ENCODE data around the gene ZBTB16. TPM values are rescaled to one million over a fixed set of nuclear protein-coding genes. Genes with fewer than 3 reads are reported as not detected.

The ZBTB16 gene
- polyA plus RNA-seq, 1 donor: 0.93 TPM

DNA sequence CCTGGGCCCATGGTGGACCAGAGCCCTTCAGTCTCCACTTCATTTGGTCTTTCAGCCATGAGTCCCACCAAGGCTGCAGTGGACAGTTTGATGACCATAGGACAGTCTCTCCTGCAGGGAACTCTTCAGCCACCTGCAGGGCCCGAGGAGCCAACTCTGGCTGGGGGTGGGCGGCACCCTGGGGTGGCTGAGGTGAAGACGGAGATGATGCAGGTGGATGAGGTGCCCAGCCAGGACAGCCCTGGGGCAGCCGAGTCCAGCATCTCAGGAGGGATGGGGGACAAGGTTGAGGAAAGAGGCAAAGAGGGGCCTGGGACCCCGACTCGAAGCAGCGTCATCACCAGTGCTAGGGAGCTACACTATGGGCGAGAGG is 4.3 kb downstream of the ZBTB16 start:
- DNase-seq: no peak

DNA sequence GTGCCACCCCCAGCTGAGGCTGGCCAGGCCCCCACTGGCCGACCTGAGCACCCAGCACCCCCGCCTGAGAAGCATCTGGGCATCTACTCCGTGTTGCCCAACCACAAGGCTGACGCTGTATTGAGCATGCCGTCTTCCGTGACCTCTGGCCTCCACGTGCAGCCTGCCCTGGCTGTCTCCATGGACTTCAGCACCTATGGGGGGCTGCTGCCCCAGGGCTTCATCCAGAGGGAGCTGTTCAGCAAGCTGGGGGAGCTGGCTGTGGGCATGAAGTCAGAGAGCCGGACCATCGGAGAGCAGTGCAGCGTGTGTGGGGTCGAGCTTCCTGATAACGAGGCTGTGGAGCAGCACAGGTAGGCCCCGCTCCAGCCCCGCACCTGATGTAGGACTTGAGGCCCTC is 4.7 kb downstream of the ZBTB16 start:
- no peak for DNase-seq

DNA sequence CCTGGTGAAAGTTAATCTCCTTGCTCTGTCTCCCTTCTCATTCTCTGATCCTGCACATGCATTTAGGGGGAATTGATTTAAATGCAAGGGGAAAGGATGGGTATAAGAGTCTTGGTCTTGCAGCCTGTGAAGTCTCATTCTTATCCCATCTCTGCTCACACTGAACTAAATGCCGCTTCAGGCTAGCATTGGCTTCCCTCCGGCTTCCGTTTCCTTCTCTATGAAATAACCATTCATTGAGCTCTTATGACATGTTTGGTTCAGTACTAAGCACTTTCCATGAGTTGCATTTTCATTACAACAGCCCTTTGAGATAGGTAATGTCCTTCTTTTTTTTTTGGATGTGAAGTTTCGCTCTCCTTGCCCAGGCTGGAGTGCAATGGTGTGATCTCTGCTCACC is 5.6 kb downstream of the ZBTB16 start:
- DNase-seq: no peak

DNA sequence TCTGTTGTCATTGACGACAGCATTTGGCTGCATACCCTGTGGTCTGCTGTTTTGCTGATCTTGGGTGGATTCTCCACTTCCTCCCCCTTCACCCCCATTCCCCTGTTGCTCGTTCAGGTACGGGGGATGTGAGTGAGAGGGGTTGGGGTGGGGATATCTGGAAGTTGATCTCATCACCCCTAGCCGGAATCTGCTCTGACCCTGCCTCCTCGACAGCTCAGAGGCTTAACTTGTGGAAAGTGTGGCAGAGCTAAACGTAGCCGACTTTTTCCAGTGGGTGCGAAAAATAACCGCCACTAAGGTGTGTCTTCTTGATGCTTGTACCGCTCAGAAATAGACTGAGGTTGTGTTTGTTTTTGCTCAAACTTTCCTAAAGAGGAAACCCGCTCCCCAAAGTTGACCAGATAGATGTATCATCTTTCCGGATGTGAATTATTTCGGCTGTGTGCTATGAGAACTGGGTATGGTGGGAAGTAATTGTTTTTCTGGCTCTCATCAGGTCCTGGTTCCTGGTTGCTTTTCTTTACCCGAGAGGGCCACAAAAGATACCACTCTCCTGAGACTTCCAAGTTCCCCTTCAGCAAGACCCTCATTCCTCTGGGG is 6.6 kb downstream of the ZBTB16 start:
- no peak for DNase-seq

DNA sequence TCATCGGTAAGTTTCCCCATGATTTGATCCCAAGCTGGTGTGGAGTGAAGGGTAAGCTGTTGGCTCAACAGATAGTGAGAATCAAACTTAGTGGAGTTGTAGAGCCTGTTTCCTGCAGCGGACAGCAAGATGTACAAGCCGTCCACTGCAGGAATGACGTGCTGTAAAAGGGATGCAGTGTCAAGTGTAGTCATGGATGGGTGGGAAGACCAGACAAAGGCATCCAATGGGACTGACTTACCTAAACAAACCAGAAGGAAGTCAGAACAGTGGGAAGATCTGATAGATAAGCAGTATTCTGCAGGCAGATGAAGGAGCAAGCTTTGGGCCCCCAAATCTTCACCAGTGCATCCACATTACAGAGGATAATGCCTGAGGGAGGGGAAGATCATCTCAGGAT is 8.8 kb downstream of the ZBTB16 start:
- no peak for DNase-seq

DNA sequence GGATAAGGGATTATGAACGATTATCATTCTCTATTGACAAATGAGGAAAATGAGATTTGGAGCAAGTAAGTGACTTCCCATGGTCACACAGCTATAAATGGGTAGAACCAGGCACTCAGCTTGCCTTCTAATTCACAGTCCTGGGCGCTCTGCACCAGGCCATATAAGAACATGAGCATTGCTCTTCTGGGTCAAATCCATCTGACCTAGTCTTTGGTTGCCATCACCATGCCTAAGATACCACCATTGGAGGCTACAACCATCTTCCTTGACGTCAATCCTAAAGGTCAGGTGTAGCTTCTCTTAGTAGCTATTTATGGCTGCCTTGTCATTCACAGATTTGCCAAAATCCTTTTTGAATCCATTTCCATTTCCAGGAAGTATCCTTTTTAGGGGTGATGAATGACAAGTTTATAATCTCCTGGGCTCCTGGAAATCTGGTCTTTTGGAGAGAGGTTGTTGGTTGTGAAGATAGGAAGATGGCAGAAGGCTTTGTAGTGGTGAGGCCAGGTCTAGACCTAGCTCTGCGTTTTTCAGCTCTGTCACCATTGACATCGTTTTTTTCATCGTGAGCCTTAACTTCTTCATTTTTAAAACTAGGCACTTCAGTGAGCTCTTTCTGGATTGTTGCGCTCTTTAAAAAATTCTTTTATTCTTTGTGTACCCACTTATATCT is 11.1 kb downstream of the ZBTB16 start:
- DNase-seq: no peak

DNA sequence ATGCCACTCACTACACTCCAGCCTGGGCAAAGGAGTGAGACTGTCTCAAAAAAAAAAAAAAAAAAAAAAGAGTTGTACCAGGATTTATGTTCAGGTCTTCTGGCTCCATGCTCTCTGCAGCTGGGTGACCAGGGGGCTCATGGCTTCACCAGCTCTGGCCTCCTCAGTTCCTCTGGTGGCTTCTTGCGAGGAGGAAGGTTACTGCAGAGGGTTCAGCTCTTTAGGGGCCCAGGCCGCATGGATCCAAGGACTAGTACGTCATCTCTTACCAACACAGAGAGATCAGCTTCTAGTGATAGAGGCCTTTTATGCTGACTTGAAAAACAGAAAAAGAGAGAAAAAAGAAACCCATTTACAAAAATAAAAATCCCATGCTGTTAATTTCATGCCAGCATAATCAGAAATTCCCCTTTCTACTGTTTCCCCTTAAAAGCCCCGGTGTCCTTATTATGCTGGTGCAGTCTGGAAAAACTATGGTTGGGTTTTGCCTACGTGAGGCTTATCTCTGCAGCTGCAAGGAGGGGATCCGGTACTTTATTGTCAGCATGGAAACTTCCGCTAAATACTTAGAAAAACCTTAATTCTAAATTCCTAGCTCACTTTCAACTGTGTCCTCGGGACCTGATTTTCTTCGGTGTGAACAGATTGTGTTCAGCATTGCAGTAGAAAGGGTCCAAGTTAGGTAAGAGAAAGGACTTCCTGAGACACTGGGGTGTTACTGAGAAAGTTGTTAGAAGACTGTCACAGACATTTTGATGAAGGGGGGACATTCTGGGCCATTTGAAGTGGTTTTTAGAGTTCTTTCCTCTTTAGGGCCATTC is 13.7 kb downstream of the ZBTB16 start:
- DNase-seq: no peak

DNA sequence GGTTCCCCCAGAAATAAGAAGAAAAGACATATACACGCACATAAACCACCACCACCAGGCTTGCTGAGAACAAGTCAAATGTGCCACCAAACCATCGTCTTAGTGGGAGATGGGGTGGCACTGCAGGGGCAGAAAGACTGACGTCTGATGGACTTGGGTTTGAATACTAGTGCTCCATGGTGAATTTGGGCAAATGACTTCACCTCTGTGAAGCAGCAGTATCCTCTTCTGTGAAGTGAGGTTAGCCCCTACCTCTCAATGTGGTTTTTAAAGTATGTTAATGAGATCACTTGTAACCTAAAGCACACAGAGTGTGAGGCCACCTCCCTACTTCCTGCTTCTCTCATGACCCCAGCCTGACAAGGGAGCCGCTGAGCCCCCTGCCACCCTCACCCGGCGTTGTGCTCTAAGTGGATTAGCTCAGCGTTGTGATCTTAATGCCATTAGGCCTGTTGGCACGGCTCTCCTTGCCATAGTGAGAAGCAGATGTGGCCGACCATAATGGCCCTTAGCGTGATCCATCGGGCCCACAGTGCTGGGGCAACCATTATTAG is 14.4 kb downstream of the ZBTB16 start:
- no peak for DNase-seq

DNA sequence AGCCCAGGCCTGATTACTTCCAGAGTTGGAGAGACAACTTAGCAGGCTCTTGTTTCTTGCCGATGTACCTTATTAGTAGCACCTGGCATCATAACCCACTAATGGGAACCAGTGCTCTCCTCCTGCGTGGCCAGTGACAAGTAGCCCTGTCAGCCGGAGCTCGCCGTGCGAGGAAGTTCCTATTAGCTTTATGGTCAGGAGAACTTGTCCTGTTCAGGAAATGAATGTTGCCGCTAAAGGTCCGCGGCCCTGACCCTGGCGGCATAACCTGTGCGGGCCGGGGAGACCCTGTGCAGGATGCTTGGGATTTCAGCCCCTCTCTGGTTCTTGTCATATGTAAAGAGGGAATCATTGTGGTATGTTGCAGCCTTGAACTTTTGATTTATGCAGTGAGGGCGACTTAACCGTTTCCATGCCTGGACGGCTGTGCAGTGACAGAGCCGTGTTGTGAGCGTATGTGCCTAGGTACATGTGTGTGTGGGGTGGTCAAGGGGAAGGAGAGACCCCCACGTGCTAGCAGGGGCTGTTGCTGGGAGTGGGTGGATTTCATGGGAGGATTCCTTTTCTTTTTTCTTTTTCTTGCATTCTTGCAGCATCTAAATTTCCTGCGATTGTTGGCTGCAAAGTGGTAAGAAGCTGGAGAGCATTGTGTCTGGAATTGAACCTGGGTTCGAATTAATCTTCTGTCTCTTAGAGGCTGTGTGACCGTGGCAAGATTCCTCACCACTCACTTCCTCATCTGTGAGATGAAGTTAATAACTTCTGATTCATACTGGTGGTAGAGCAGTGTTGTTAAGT is 15.2 kb downstream of the ZBTB16 start:
- DNase-seq: no peak

DNA sequence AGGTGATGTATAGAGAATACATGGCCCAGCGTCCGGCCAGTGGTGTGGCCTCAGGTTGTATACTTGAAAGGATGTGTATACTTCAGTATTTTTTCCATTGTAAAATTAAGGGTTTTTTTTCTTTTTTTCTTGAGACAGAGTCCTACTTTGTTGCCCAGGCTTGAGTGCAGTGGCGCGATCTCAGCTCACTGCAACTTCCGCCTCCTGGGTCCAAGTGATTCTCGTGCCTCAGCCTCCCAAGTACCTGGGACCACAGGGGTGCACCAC is 15.8 kb downstream of the ZBTB16 start:
- no peak for DNase-seq

DNA sequence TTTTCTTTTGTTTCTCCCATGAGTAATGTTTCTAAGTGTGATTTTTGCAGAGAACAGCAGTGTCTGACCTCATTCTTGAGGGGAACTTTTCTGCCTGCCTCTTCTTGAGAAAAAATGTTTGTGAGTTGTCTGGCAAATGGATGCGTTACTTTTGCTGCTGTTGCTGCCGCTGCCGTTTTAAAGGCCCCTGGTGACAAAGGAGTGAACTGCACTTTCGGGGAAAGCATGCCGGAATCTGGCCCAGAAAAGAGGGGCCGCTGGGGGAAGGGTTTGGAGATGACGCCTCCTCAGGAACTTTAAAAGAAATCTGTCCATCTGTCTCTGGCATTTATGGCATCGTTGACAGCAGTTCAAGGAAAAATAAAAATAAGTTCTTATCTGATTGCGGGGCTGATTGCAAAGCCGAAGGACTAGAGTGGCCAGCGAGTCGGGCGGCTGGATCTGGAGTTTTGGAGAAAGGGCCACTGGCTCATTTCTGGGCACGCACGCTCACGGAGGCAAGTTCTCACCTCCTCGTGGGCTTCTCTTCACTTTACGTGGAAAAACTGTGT is 16.5 kb downstream of the ZBTB16 start:
- peak; percentile 51 for DNase-seq

DNA sequence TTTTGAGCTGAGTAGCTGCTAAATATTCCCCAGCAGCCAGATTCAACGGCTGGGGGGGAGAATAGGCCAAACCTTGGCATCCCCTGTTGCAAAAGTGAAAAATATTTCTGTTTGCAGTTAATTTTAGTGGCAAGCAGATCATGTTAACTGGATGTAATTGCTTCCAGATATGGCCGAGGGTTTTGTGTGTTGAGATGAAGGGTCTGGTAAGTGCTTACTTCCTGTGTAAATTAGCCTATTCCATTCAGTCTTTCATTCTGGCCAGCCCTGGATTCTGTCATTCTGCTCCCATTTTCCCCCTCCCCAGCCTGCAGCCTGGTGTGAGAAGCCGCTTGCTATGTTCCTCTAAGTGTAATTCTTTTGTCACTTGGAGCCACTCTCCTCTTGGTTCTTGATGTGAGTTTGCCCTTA is 17.4 kb downstream of the ZBTB16 start:
- no peak for DNase-seq

DNA sequence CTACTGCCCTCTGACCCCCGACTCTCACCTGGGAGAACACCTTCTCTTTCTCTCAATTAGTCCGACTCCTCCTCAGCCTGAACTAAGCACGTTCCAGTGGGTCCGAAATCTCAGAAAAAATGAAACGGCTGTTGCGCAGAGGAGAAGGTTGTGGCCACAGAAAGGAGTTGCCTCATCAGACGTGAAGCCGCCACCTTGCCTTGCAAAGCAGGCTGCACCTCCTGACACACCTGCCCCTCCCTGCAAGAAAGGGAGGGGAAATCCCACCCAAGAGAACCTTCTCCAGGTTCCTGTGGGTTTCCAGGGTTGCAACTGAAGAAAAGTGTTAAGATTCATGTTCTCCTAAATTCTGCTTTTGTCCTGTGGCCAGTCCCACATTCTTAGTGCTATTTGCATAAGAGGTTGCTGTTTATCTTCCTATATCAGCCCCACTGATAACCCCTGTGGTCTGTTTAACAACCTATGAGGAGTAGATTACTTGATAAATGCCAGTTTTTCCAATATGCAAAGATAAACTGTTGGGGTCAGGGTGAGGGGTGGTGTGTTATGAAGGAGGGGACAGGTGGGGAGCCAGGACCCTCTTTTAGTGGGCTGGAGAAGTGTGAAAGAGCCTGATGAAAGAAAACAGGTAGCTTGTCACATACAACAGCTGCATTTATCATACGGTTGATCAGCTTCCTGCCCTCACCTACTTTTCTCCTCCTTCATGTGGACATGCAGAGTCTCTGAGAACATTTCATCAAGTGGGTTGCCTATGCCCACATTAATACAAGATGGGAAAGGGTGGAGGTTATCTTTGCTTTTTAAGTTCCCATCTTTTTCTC is 18.2 kb downstream of the ZBTB16 start:
- no peak for DNase-seq

DNA sequence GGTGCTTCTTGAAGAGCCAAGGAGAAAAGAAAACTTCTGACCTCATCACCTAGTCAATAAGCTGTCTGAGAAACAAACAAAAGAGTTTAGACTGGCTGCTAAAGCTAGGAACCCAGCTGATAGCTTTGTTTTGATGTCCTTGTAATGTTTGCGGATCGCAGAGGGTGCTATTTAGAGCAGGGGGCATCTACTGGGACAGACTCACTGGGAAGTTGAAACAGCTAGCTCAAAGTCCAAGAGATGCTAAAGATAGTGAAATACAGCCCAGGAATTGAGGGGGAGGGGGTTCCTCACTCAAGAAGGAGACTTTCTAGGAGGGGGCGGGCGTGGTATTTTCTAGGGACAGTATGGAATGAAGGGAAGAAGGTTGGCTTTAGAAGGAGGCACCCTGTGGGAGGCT is 18.9 kb downstream of the ZBTB16 start:
- no peak for DNase-seq

DNA sequence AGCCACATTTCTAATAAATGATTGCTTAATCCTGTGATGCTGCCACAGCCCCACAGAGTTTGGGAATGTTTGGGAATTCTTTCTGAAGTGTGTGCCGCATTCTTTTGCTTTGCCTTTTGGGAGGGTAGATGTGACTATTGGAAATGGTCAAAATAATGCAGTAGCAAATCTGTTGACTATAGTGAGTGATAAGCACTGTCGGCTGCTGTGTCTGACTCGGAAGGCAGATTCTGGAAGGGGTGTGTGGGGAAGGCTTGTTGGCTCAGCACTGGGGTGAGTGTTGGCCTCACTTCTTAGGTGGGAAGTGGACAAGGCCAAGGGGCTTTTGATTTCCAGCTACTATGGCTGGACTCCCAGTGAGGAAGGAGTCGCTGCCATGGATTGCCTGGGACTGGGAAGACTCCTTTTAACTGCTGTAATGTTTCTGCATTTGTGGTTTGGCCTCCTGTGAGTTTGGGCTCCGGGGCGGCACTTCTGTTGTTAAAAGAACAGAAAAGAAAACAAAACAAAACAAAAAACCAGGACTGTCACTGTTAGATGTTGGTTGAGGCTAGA is 20.1 kb downstream of the ZBTB16 start:
- DNase-seq: no peak

DNA sequence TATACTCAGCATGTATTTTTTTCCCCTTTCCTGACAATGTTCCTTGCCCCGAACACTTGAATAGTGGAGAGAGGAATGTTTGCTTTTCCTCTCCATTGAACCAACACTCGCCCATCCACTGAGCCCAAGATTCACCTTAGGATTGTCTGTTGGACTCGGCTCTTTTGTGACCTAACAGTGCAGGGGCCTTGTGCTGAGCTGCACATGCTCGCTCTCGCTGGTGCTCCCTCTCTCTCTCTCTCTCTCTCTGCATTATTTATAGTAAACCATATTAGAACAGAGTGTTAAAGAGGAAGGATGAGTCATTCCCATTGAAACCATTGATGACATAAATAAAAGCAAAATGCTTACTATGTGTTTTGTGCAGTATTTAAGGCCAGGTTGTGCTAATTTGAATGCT is 20.7 kb downstream of the ZBTB16 start:
- DNase-seq: no peak

DNA sequence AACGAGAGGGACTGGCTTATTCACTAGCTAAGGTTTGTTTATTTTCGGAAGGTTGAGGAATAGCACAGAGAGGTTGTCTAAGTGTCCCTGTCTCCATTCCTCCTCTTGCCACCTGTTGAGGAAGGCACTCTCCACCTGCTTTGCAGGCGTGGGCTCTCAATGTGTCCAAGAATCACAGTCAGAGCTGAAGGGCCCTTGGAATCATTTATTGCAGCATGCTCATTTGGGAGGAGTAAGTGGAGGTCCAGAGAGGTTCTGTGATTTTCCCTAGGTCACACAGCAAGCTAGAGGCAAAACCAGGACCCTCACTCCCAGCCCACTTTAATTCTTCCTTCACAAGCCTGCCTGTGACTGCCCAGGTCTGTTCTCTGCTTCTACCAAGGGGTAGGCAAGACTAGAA is 21.3 kb downstream of the ZBTB16 start:
- DNase-seq: no peak

DNA sequence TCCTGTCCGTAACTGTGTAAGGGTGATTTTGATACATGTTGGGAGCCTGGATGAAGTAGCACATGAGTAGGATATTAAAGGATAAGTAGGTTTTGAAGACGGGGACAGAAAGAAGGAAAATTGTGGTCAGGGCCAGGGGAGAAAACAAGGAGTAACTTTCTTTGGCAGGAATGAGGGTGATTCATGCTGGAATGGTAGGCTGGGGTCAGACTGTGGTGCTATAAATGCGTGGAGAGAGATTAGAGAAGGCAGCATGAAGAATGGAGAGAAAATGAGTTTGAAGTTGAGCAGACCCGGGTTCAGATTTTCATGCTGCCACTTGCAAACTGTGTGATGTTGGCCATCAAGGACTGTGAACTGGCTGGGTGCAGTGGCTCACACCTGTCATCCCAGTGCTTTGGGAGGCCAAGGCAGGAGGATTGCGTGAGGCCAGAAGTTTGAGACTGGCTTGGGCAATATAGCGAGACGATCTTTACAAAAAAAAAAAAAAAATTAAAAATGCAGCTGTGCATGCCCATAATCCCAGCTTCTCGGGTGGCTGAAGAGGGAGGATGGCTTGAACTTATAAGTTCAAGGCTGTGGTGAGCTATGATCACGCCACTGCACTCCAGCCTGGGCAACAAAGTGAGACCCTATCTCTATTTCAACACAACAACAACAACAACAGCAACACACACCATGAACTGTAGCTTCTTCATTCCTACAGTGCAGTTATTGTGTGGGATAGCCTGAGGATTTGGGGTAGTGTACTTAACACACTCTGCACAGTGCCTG is 22.3 kb downstream of the ZBTB16 start:
- no peak for DNase-seq

DNA sequence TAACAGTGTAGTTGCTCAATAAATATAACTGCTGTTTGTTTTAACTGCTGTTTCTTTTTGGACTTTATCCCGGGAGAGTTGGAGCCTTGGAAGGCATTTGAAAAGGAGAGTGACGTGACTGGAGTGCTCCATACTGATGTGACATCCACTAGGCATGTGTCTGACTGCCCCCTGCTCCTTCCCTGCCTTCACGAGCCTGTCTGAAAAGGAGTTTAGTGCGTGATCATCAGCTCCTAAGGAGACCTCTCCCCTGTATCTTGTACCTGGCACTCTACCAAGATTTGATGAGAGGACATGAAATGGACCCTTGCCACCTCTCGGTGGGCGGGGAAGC is 22.9 kb downstream of the ZBTB16 start:
- DNase-seq: no peak

DNA sequence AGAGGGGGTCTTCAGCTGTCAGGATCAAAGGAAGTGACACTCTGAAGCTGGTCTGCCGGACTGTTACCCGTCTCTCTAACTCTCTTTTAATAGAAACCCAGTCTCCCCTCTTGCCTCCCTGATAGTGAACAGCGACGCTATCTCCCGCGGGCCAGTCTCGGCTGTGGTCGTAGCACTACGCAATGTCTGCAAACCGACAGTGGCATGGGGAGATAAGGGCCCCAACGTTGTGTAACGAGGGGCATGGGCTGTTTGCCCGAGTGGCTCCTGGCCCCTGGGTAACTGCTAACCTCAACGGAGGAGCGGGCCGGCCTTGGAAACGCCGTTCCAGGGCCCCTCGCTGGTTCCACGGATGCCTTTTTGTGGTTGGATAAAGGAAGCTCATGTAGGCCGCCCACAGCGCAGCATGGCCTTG is 23.3 kb downstream of the ZBTB16 start:
- no peak for DNase-seq
